Body of pancreas (tissue), 4 donors: Measurements from ENCODE around the gene HNF1A. TPM values are rescaled to one million over a fixed set of nuclear protein-coding genes. Genes with fewer than 3 reads are reported as not detected.
"Not testable (repeated sequence)": the region's sequence is repeated elsewhere in the genome, so short reads cannot be mapped to it uniquely, and the experiment has no call there.

ENCODE experiments used
- ATAC-seq: fragments of 150-250 bp; one replicate; pipeline ENCODE4 v1.9.1; 2016
- DNase-seq, 4 donors: peaks; one replicate each; pipeline ENCODE4 v3.0.0-alpha.2; 2019
- H3K27ac ChIP-seq, 4 donors: fragments of 200-600 bp; sonication (generic); 1 replicate in 3 of 4; 2 replicates in 1 of 4; pipeline versions ENCODE4 v1.5.1 to v1.6.1; 2016 to 2019; ENCODE audit warnings: mild to moderate bottlenecking in 1 of 4, mixed read lengths in 1 of 4, moderate library complexity in 1 of 4
- H3K27me3 ChIP-seq, 2 donors: fragments of 200-600 bp; sonication (generic); one replicate each; pipeline ENCODE4 v1.6.0; 2016; ENCODE audit warnings: mild to moderate bottlenecking in 1 of 2
- H3K36me3 ChIP-seq, 2 donors: fragments of 200-600 bp; sonication (generic); replicated peaks in 1 of 2; 2 replicates each; pipeline ENCODE4 v1.5.1; 2016; ENCODE audit warnings: low read depth in 2 of 2; ENCODE audit not compliant: insufficient read depth in 1 of 2
- H3K4me1 ChIP-seq: fragments of 200-600 bp; sonication (generic); one replicate; pipeline ENCODE4 v1.6.0; 2016
- H3K4me3 ChIP-seq, 2 donors: fragments of 200-600 bp; sonication (generic); 1 replicate in 1 of 2; 2 replicates in 1 of 2; pipeline ENCODE4 v1.5.1; 2016 to 2019
- H3K9me3 ChIP-seq, 3 donors: fragments of 200-600 bp; sonication (generic); 1 replicate in 2 of 3; 2 replicates in 1 of 3; pipeline ENCODE4 v1.5.1; 2016
- POLR2A ChIP-seq, 3 donors: fragments of 450-650 bp; IDR thresholded peaks; one replicate each; pipeline ENCODE4 v1.6.1; 2016; ENCODE audit warnings: antibody characterized with exemption in 3 of 3, mild to moderate bottlenecking in 2 of 3
- WGBS, 2 donors: methylation state at CpG; one replicate each; pipeline ENCODE4 v1.1.5; 2017; 5-methylcytosine and 5-hydroxymethylcytosine counted together
- intact Hi-C: fragments of 100-400 bp; cut with DNase I; formaldehyde crosslinking; loops from one replicate; pipeline ENCODE4 v1.15.1; 2023
- total RNA-seq, 2 donors: library from RNA; depleted of rRNA; stranded (reverse); fragments of >200 nt; gene quantifications; one replicate each; pipeline ENCODE4 v1.1.0, GENCODE V29; 2016
- TF ChIP-seq, protein P1 (sequence below), 7 experiments: fragments of 450-650 bp in 4 of 7; fragments of 200-600 bp in 3 of 7; sonication (generic) in 3 of 7; IDR thresholded peaks; one replicate each; pipeline ENCODE4 v1.5.1; 2016 to 2019; ENCODE audit warnings: antibody characterized with exemption in 7 of 7

The HNF1A gene
- total RNA-seq, 2 donors from 2014 or later: 11.9 to 13.2 TPM

GRCh38 chr12:120943482-120943881 lies 34.9 kb upstream of the HNF1A start:
- DNase-seq (no peak), ATAC-seq (no peak)
- TF ChIP-seq POLR2A (IDR thresholded peaks at IDR 0.05): no peak
- TF ChIP-seq, protein P1, sequence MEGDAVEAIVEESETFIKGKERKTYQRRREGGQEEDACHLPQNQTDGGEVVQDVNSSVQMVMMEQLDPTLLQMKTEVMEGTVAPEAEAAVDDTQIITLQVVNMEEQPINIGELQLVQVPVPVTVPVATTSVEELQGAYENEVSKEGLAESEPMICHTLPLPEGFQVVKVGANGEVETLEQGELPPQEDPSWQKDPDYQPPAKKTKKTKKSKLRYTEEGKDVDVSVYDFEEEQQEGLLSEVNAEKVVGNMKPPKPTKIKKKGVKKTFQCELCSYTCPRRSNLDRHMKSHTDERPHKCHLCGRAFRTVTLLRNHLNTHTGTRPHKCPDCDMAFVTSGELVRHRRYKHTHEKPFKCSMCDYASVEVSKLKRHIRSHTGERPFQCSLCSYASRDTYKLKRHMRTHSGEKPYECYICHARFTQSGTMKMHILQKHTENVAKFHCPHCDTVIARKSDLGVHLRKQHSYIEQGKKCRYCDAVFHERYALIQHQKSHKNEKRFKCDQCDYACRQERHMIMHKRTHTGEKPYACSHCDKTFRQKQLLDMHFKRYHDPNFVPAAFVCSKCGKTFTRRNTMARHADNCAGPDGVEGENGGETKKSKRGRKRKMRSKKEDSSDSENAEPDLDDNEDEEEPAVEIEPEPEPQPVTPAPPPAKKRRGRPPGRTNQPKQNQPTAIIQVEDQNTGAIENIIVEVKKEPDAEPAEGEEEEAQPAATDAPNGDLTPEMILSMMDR (IDR thresholded peaks at IDR 0.05): no peak
- Histone ChIP-seq H3K9me3 (no peaks in the 10 kb centered on the region), H3K27ac (no peak overlapping the region), H3K36me3 (no peaks in the 10 kb centered on the region), H3K27me3 (no peaks in the 10 kb centered on the region), H3K4me1 (no peaks in the 10 kb centered on the region), H3K4me3 (no peak overlapping the region)
- intact Hi-C loops: no loop called here
- 78 to 83% methylated on average over 3 of the region's 3 CpGs for WGBS, 2 donors

GRCh38 chr12:120944645-120945217 lies 33.6 kb upstream of the HNF1A start:
- H3K4me1 ChIP-seq: no peaks in the 10 kb centered on the region
- DNase-seq: peak; percentile 60 to 82 (median 72)
- peak; percentile 66 for ATAC-seq
- intact Hi-C loops: no loop called here
- no peaks in the 10 kb centered on the region for H3K9me3 ChIP-seq
- no peaks in the 10 kb centered on the region for H3K27me3 ChIP-seq
- no peaks in the 10 kb centered on the region for H3K36me3 ChIP-seq
- no peak overlapping the region for H3K4me3 ChIP-seq
- no peak for TF ChIP-seq POLR2A (IDR thresholded peaks at IDR 0.05)
- TF ChIP-seq, protein P1 (IDR thresholded peaks at IDR 0.05): peak; percentile 60 to 80 (median 71)
- WGBS, 2 donors: 39% methylated on average over 9 of the region's 9 CpGs
- no peak overlapping the region for H3K27ac ChIP-seq

DNA sequence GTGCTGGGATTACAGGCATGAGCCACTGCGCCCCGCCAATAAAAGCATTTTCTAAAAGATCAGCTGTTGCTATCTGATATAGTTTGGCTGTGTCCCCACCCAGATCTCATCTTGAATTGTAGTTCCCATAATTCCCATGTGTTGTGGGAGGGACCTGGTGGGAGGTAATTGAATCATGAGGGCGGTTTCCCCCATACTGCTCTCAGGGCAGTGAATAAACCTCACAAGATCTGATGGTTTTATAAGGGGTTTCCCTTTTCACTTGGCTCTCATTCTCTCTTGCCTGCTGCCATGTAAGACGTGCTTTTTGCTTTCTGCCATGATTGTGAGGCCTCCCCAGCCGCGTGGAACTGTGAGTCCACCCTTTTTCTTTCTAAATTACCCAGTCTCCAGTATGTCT lies 32.8 kb upstream of the HNF1A start:
- ATAC-seq, DNase-seq, H3K36me3 ChIP-seq, H3K27ac ChIP-seq, H3K27me3 ChIP-seq, intact Hi-C loops, H3K4me1 ChIP-seq, H3K9me3 ChIP-seq, H3K4me3 ChIP-seq: not testable (repeated sequence)
- WGBS, 2 donors: 80 to 82% methylated on average over 6 of the region's 6 CpGs

DNA sequence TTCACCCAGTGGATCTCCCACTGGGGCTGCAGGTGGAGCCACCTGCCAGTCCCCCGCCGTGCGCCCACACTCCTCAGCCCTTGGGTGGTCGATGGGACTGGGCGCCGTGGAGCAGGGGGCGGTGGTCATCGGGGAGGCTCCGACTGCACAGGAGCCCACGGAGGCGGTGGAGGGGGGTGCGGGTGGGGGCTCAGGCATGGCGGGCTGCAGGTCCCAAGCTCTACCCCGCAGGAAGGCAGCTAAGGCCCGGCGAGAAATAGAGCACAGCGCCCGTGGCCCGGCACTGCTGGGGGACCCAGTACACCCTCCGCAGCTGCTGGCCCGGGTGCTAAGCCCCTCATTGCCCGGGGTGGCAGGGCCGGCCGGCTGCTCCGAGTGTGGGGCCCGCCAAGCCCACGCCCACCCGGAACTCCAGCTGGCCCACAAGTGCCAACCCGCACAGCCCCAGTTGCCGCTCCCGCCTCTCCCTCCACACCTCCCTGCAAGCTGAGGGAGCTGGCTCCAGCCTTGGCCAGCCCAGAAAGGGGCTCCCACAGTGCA lies 28.0 kb upstream of the HNF1A start:
- ATAC-seq, H3K4me1 ChIP-seq, H3K9me3 ChIP-seq, DNase-seq, H3K36me3 ChIP-seq, H3K4me3 ChIP-seq, H3K27ac ChIP-seq, H3K27me3 ChIP-seq: not testable (repeated sequence)
- WGBS, 2 donors: 83% methylated on average over 23 of the region's 31 CpGs; no CpG with 5 or more reads in 1 of the 2 donors
- intact Hi-C loops: loop anchor here (5.0 kb wide), 1 partner anchor 52 kb away; no protein-coding TSS in a partner anchor

DNA sequence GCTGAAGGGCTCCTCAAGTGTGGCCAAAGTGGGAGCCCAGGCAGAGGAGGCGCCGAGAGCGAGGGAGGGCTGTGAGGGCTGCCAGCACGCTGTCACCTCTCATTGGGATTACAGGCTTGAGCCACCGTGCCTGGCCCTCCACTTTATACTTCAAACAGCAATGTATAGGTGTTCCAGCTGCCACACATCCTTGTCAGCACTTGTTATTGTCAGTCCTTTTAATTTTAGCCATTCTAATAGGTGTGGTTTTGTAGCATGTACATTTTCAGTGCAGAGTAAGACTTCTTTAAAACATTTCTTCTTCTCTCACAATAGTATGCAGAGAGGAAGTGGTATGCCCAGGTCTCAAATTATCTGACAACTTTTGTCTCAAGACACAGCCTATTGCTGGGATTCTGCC lies 27.5 kb upstream of the HNF1A start:
- 94 to 97% methylated on average over 5 of the region's 5 CpGs for WGBS, 2 donors
- intact Hi-C loops: loop anchor here (5.0 kb wide), 1 partner anchor 51 kb away; no protein-coding TSS in a partner anchor
- TF ChIP-seq, protein P1 (IDR thresholded peaks at IDR 0.05): no peak
- no peak for TF ChIP-seq POLR2A (IDR thresholded peaks at IDR 0.05)
- Histone ChIP-seq H3K4me3 (no peak overlapping the region), H3K9me3 (no peaks in the 10 kb centered on the region), H3K36me3 (no peaks in the 10 kb centered on the region), H3K27ac (no peak overlapping the region), H3K4me1 (no peaks in the 10 kb centered on the region), H3K27me3 (no peaks in the 10 kb centered on the region)
- DNase-seq: no peak
- no peak for ATAC-seq

- no peak for ATAC-seq
- no peaks in the 10 kb centered on the region for H3K4me1 ChIP-seq
- H3K9me3 ChIP-seq: no peaks in the 10 kb centered on the region
- no peak overlapping the region for H3K27ac ChIP-seq
- 71 to 82% methylated on average over 3 to 4 of the region's 4 CpGs for WGBS, 2 donors
- TF ChIP-seq POLR2A (IDR thresholded peaks at IDR 0.05): no peak
- TF ChIP-seq, protein P1 (IDR thresholded peaks at IDR 0.05): no peak
- H3K27me3 ChIP-seq: no peaks in the 10 kb centered on the region
- DNase-seq: no peak
- intact Hi-C loops: no loop called here
- no peak overlapping the region for H3K4me3 ChIP-seq
- no peaks in the 10 kb centered on the region for H3K36me3 ChIP-seq
These were observed 23.1 kb upstream of the HNF1A start for GRCh38 chr12:120955232-120955631.
